Activated naive CD4-positive, alpha-beta T cell treated with anti-CD3 and anti-CD28 coated beads, Interleukin-2, amount 10 ng/mL, durations not matched to agents 7 days and 5 days (primary cell): ENCODE measurements around the gene ENPP5.
"Not testable (repeated sequence)": the region's sequence is repeated elsewhere in the genome, so short reads cannot be mapped to it uniquely, and the experiment has no call there.

Source experiments
- CTCF ChIA-PET: fragments of 350-600 bp; sonication (Branson Sonifier 250); formaldehyde crosslinking; loops from one replicate; lab custom pipeline; 2021; ENCODE audit warnings: antibody characterized with exemption; lab: Charles Lee
- DNase-seq: peaks from one replicate; pipeline ENCODE4 v3.0.0-alpha.2; 2020
- H3K27ac Mint-ChIP-seq: one replicate; pipeline ENCODE4 v1.8.0; 2021; ENCODE audit warnings: mild to moderate bottlenecking, moderate library complexity, mixed read lengths
- H3K27me3 Mint-ChIP-seq: one replicate; pipeline ENCODE4 v1.8.0; 2021; ENCODE audit warnings: mild to moderate bottlenecking, mixed read lengths
- H3K36me3 Mint-ChIP-seq: one replicate; pipeline ENCODE4 v1.8.0; 2021; ENCODE audit warnings: mixed read lengths
- H3K4me1 Mint-ChIP-seq: one replicate; pipeline ENCODE4 v1.8.0; 2021; ENCODE audit warnings: mixed read lengths
- H3K4me3 Mint-ChIP-seq: one replicate; pipeline ENCODE4 v1.8.0; 2021; ENCODE audit warnings: mild to moderate bottlenecking, moderate library complexity, mixed read lengths
- H3K9me3 Mint-ChIP-seq: one replicate; pipeline ENCODE4 v1.8.0; 2021; ENCODE audit warnings: mixed read lengths

ENPP5 gene

DNA sequence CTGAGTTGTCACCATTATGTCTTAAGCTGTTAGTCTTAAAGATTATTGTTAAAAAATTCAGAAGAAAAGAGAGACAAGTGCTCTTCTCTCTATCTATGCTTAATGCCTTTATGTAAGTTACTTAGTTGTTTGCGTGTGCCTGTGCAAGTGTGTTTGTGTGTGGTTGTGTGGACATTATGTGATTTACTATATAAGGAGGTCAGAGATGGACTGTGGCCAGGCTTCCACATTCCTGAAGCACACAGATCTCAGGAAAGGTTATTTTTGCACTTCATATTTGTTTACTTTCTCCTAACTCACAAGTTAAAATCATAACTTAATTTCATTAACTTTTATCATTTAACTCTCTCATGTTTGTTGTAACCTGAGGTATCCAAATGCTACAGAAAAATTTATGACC, 26.5 kb downstream of the ENPP5 start:
- CTCF ChIA-PET: no interaction called here
- no peaks in the 10 kb centered on the region for H3K9me3 Mint-ChIP-seq
- no peak overlapping the region for H3K27ac Mint-ChIP-seq
- no peak overlapping the region for H3K4me3 Mint-ChIP-seq
- no peak for DNase-seq
- peaks cover 6% of the 10 kb centered on the region for H3K36me3 Mint-ChIP-seq
- no peaks in the 10 kb centered on the region for H3K4me1 Mint-ChIP-seq
- H3K27me3 Mint-ChIP-seq: peaks cover 3% of the 10 kb centered on the region

DNA sequence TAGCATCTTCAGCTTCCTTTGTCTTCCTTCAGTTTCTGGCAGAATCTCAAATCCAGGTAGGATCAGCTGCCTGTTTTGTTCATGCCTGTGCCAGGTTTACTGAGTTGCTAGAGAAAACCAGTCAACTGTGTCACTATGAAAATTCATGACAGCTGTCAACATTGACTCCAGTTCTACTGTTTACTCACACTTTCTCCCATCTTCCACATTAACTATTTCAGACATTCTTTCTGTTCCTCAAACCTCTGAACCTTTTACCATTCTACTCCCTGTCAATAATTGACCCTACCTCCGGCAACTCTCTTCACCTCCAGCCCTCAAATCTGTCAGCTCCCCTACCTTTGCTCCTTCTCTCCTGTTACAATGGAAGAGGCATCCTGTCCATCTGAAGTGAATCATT, 32.5 kb downstream of the ENPP5 start:
- Mint-ChIP-seq H3K9me3 (no peaks in the 10 kb centered on the region), H3K4me1 (peaks cover 2% of the 10 kb centered on the region), H3K27me3 (no peaks in the 10 kb centered on the region), H3K27ac (no peak overlapping the region), H3K36me3 (peaks cover 6% of the 10 kb centered on the region), H3K4me3 (no peak overlapping the region)
- CTCF ChIA-PET: no interaction called here
- no peak for DNase-seq

DNA sequence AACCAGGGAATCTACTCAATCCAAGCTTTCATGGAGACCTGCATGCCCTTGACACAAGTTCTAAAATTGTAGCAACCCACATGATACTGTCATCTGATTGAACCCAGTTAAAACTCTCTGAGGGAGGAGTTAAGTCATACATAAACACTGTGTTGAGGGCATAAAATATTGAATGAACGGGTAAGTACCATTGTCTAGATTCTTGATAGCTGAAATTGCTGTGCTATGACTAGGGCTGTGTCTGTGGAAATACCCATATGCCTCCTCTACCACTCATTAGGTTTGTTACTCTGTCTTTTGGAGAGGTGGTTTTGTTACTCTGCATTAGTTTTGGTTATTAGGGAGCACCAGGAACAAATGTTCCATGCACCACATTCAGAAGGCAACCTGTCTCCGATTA, 33.4 kb downstream of the ENPP5 start:
- Mint-ChIP-seq H3K4me3 (no peak overlapping the region), H3K27ac (no peak overlapping the region), H3K9me3 (peaks cover under 1% of the 10 kb centered on the region), H3K27me3 (no peaks in the 10 kb centered on the region), H3K36me3 (peaks cover 4% of the 10 kb centered on the region), H3K4me1 (peaks cover 2% of the 10 kb centered on the region)
- no peak for DNase-seq
- CTCF ChIA-PET: no interaction called here

DNA sequence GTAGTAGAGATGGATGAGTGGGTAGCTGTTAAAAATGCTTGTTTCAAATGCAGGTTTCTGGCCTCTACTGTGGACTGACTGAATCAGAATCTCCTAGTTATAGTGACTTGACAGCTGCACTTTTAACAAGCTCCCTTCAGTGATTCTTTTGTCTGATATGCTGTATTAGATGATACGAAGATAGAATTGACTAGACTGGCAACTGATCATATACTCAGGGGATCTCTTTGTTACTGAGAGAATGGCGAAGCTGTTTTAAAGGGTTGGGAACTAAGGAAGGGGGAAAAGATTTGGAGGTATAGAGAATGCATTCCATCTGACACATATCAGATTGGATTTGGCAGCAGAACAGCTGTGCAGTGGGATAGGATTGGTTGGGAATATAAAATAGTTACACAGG, 33.9 kb downstream of the ENPP5 start:
- DNase-seq: no peak
- peaks cover 2% of the 10 kb centered on the region for H3K9me3 Mint-ChIP-seq
- no peak overlapping the region for H3K4me3 Mint-ChIP-seq
- peaks cover 2% of the 10 kb centered on the region for H3K4me1 Mint-ChIP-seq
- CTCF ChIA-PET: no interaction called here
- H3K27me3 Mint-ChIP-seq: no peaks in the 10 kb centered on the region
- H3K27ac Mint-ChIP-seq: no peak overlapping the region
- peaks cover 3% of the 10 kb centered on the region for H3K36me3 Mint-ChIP-seq

DNA sequence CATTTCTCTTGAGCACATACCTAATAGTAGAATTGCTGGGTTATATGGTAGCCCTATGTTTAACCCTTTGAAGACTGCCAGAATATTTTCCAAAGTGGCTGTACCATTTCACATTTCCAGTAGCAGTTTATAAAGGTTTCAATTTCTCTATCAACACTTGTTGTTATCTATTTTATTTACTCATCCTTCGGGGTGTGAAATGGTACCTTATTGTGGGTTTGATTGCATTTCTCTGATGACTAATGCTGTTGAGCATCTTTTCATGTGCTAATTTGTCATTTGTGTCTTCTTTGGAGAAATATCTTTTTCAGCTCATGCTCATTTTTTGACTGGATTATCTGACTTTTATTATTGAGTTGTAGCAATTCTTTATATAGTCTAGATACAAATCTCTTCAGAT, 35.6 kb downstream of the ENPP5 start:
- Mint-ChIP-seq H3K9me3 (peaks cover 2% of the 10 kb centered on the region), H3K27me3 (no peaks in the 10 kb centered on the region), H3K27ac (no peak overlapping the region), H3K36me3 (peaks cover 7% of the 10 kb centered on the region), H3K4me3 (no peak overlapping the region), H3K4me1 (peaks cover 13% of the 10 kb centered on the region)
- DNase-seq: no peak
- CTCF ChIA-PET: no interaction called here

DNA sequence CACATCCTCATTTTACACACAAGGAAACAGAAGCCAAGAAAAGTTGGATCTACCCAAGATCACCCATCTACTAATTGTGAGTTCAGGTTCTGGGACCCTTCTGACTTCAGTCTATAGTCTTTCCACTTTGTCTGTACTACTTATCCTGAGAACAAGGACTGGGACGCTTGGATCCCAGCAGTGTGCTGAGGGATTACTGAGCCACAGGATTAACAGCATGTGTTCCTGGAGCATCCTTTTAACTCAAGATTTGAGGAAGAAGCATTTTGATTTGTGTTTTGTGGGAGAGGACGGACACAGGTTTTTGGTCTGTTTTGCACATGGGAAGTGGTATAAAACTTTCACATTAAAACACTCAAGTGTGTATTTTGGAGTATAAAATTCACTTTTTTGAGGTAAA, 36.6 kb downstream of the ENPP5 start:
- Mint-ChIP-seq H3K4me3 (no peak overlapping the region), H3K27me3 (no peaks in the 10 kb centered on the region), H3K36me3 (peaks cover 8% of the 10 kb centered on the region), H3K4me1 (peaks cover 17% of the 10 kb centered on the region), H3K27ac (no peak overlapping the region), H3K9me3 (peaks cover 2% of the 10 kb centered on the region)
- CTCF ChIA-PET: no interaction called here
- no peak for DNase-seq

DNA sequence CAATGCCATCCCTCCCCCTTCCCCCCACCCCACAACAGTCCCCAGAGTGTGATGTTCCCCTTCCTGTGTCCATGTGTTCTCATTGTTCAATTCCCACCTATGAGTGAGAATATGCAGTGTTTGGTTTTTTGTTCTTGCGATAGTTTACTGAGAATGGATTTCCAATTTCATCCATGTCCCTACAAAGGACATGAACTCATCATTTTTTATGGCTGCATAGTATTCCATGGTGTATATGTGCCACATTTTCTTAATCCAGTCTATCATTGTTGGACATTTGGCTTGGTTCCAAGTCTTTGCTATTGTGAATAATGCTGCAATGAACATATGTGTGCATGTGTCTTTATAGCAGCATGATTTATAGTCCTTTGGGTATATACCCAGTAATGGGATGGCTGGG, 39.5 kb downstream of the ENPP5 start:
- DNase-seq: not testable (repeated sequence)

DNA sequence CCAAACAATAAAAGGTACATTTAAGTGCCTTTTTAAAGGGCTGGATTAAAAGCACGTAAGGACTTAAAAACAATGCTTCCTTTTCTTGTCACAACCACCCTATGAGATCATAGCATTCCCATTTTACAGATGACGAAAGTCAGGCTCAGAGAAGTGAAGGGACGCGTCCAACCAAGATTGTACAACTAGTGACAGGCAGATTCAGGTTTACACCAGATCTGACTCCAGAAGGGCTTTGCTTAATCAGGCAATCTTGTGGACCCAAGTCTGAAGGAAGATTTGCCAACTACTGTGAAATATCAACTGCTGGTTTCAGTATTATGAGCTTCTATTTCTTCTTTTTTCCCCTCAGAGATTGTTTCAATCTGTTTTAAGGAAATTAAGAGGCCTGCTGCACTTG, 40.1 kb downstream of the ENPP5 start:
- H3K36me3 Mint-ChIP-seq: peaks cover 9% of the 10 kb centered on the region
- H3K4me1 Mint-ChIP-seq: peaks cover 35% of the 10 kb centered on the region
- no peaks in the 10 kb centered on the region for H3K27me3 Mint-ChIP-seq
- no peak overlapping the region for H3K27ac Mint-ChIP-seq
- H3K9me3 Mint-ChIP-seq: peaks cover 2% of the 10 kb centered on the region
- CTCF ChIA-PET: no interaction called here
- peak overlapping the region; percentile 96 for H3K4me3 Mint-ChIP-seq
- DNase-seq: no peak

More for the DNA sequence above, 39.5 kb downstream of the ENPP5 start:
- H3K4me3 Mint-ChIP-seq: peak overlapping the region; percentile 35
- CTCF ChIA-PET, H3K27me3 Mint-ChIP-seq, H3K9me3 Mint-ChIP-seq, H3K36me3 Mint-ChIP-seq, H3K27ac Mint-ChIP-seq: not testable (repeated sequence)
- H3K4me1 Mint-ChIP-seq: peaks cover 35% of the 10 kb centered on the region

DNA sequence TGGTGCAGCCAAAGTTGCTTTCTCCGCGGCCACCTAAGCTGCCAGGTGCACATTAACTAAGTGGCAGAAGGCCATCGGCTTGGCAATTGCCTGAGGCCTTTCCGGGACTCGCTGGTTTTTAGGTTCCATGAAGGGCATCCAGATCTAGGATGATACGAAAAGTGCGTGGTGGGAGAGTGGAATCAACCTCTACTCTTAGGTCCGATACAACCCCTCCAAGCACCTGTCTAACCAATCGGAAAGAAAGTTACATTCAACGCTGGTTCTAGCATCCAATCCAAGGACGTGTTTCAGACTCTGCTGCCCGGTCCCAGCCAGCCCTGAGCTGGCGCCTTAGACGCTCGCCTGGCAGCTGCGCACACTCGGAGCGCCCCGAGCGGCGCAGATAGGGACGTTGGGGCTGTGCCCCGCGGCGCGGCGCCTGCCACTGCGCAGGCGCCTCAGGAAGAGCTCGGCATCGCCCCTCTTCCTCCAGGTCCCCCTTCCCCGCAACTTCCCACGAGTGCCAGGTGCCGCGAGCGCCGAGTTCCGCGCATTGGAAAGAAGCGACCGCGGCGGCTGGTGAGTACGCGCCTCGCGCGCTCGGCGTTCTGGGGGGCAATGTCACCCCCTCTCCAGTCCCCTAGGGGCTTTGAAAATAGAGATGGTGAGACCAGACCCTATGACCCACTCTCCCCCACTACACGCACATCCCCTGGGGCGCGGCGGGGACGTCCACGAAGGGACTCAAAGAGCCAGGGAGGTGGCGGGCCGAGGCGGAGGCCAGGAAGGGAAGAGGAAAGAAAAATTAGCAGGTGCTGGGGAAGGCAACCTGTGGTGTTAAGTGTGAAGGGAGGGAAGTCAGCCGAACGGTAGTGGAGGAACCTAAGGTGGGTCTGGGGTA, 40.9 kb downstream of the ENPP5 start, which contains the start of gene ENPP4:
Gene ENPP4 (plus strand): TSS at position 361 of the 883 bp plus-strand sequence. CDS start 9,595 bp downstream, outside the sequence.
- H3K27ac Mint-ChIP-seq: peak within 1 kb of the TSS; percentile 88
- peak within 1 kb of the TSS; percentile 96 for H3K4me3 Mint-ChIP-seq
- DNase-seq: peak; percentile 91
- peaks cover 9% of the 10 kb centered on the region for H3K36me3 Mint-ChIP-seq
- no peaks in the 10 kb centered on the region for H3K27me3 Mint-ChIP-seq
- peaks cover 2% of the 10 kb centered on the region for H3K9me3 Mint-ChIP-seq
- peaks cover 35% of the 10 kb centered on the region for H3K4me1 Mint-ChIP-seq
- CTCF ChIA-PET: interaction anchor here (1.6 kb wide), 1 partner anchor 39 kb away, joined by 7 read pairs; no protein-coding TSS in a partner anchor

DNA sequence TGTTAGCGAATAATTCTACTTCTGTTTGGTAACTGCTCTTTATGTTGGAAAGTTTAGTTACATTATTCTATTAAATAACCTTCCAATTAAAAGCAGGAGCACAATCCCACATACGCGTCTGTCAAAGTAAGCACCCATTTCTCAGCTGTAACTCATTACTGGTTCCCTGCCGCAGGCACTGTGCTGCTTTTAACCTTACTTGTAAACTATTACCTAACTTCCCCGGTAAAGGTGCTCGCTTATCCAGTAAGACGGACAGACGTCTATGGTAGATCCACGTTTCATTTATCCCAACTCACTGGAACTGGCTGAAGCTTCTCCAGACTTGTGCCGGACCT, 41.5 kb downstream of the ENPP5 start:
- Mint-ChIP-seq H3K4me1 (peaks cover 34% of the 10 kb centered on the region), H3K9me3 (peaks cover 2% of the 10 kb centered on the region), H3K36me3 (peaks cover 9% of the 10 kb centered on the region)

DNA sequence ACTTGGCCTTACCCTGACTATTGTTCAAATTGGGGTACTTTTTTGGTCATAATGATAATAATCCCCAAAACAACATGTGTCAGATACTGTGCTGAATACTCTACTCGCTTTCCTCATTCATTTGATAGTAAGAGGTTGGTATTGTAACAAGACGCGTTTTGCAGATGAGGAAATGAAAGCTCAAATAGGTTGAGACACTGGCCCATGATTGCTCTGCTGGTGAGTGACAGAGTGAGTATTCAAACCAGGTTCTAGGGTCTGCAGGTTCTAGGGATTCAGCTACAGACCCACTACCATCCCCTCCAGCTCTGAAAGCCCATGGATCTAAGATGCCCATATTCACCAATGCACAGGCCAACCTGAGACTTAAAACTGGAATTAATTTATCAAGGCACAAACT, 42.3 kb downstream of the ENPP5 start:
- CTCF ChIA-PET: interaction anchor here (1.6 kb wide), 1 partner anchor 38 kb away, joined by 7 read pairs; no protein-coding TSS in a partner anchor
- Mint-ChIP-seq H3K9me3 (peaks cover 2% of the 10 kb centered on the region), H3K4me3 (peak overlapping the region; percentile 59), H3K4me1 (peaks cover 33% of the 10 kb centered on the region), H3K36me3 (peaks cover 9% of the 10 kb centered on the region), H3K27ac (no peak overlapping the region), H3K27me3 (no peaks in the 10 kb centered on the region)
- DNase-seq: no peak

More for the DNA sequence above, 41.5 kb downstream of the ENPP5 start:
- no peak for DNase-seq
- H3K4me3 Mint-ChIP-seq: peak overlapping the region; percentile 96
- peak overlapping the region; percentile 88 for H3K27ac Mint-ChIP-seq
- CTCF ChIA-PET: interaction anchor here (1.6 kb wide), 1 partner anchor 39 kb away, joined by 7 read pairs; no protein-coding TSS in a partner anchor
- H3K27me3 Mint-ChIP-seq: no peaks in the 10 kb centered on the region

DNA sequence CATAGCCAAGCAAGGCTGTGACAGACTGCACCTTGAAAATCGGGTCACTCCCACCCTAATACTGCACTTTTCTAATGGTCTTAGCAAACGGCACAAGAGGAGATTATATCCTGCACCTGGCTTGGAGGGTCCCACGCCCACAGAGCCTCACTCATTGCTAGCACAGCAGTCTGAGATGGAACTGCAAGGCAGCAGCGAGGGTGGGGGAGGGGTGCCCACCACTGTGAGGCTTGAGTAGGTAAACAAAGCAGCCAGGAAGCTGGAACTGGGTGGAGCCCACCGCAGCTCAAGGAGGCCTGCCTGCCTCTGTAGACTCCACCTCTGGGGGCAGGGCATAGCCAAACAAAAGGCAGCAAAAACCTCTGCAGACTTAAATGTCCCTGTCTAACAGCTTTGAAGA, 51.1 kb downstream of the ENPP5 start:
- H3K27me3 Mint-ChIP-seq, CTCF ChIA-PET, H3K9me3 Mint-ChIP-seq, H3K4me3 Mint-ChIP-seq, H3K27ac Mint-ChIP-seq: not testable (repeated sequence)
- peak; percentile 26 for DNase-seq
- H3K36me3 Mint-ChIP-seq: peaks cover 21% of the 10 kb centered on the region
- peaks cover 11% of the 10 kb centered on the region for H3K4me1 Mint-ChIP-seq

DNA sequence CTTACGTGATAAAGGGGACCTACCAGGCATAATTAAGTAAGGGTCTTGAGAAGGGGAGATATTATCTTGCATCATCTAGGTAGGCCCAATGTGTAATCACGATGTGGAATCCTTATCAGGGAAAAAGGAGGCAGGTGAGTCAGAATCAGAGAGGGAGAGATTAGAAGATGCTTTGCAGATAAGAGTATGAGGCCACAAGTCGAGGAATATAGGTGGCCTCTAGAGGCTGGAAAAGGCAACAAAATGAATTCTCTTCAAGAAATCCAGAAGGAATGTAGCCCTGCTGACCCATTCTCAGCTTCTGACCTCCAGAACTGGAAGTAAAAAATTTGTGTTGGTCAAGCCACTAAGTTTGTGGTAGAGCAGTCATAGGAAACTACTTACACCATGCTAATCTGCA, 51.9 kb downstream of the ENPP5 start:
- Mint-ChIP-seq H3K4me3 (no peak overlapping the region), H3K27me3 (no peaks in the 10 kb centered on the region), H3K4me1 (peaks cover 11% of the 10 kb centered on the region), H3K36me3 (peaks cover 21% of the 10 kb centered on the region), H3K9me3 (peaks cover 9% of the 10 kb centered on the region), H3K27ac (no peak overlapping the region)
- no peak for DNase-seq
- CTCF ChIA-PET: interaction anchor here (0.6 kb wide), 1 partner anchor 187 kb away, joined by 4 read pairs; no protein-coding TSS in a partner anchor

DNA sequence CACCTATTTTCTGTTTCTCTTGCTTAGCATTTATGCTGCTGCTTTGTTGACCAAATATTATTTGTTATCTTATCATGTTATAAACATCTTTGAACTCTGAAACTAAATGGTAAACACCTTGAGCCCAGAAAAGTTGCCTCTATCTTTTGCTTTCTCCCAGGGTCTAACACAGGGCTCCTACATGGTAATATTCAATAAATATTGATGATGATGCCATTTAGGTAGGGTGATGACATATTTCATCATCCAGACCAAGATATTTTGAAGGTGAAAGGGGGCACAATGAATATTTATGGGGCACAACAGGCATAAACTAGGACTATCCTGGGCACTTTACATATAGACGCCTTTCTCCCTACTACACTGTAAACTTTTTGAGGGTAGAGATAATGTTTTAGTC, 52.6 kb downstream of the ENPP5 start:
- no peak overlapping the region for H3K27ac Mint-ChIP-seq
- H3K36me3 Mint-ChIP-seq: peaks cover 21% of the 10 kb centered on the region
- CTCF ChIA-PET: no interaction called here
- DNase-seq: no peak
- H3K27me3 Mint-ChIP-seq: no peaks in the 10 kb centered on the region
- no peak overlapping the region for H3K4me3 Mint-ChIP-seq
- peaks cover 11% of the 10 kb centered on the region for H3K4me1 Mint-ChIP-seq
- peaks cover 9% of the 10 kb centered on the region for H3K9me3 Mint-ChIP-seq

DNA sequence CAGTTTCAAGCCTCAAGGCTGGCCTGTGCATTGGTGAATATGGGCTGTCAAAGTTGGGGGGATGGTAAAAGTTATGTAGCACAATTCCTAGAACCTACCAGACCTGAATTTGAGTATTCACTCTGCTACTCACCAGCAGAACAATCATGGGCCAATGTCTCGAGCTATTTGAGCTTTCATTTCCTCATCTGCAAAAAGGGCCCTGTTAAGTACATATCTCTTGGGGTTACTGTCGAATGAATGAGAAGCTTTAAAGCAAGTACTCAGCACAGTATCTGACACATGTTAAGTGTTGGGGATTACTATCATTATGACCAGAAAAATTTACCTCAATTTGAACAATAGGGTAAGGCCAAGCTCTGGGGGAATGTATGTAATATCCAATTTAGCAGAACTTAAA, 54.5 kb downstream of the ENPP5 start:
- peaks cover 11% of the 10 kb centered on the region for H3K4me1 Mint-ChIP-seq
- no peak overlapping the region for H3K27ac Mint-ChIP-seq
- peaks cover 10% of the 10 kb centered on the region for H3K36me3 Mint-ChIP-seq
- no peak for DNase-seq
- no peak overlapping the region for H3K4me3 Mint-ChIP-seq
- H3K27me3 Mint-ChIP-seq: no peaks in the 10 kb centered on the region
- peaks cover 8% of the 10 kb centered on the region for H3K9me3 Mint-ChIP-seq
- CTCF ChIA-PET: no interaction called here
